ENCODE results near the gene CCDC102B.

DNA sequence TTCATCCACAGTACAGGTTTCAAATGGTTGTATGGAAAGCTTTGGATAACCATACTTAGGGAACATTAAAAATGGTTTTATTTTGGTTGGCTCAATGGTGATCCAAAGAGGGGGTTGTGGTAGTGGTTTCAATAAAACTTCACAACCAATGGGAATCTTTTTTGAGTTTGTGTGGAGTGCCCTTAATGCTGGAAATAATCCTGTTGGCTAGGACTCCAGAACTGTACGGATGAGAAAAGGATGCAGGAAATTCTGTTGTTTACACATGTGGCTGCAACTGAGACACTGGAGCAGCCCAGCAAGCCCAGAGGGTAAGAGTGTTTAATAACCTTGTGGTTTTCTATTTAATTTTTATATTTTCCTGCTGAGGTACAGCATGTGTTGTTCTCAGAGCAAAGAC lies at the start of gene CCDC102B:
- TF ChIP-seq, protein P1, sequence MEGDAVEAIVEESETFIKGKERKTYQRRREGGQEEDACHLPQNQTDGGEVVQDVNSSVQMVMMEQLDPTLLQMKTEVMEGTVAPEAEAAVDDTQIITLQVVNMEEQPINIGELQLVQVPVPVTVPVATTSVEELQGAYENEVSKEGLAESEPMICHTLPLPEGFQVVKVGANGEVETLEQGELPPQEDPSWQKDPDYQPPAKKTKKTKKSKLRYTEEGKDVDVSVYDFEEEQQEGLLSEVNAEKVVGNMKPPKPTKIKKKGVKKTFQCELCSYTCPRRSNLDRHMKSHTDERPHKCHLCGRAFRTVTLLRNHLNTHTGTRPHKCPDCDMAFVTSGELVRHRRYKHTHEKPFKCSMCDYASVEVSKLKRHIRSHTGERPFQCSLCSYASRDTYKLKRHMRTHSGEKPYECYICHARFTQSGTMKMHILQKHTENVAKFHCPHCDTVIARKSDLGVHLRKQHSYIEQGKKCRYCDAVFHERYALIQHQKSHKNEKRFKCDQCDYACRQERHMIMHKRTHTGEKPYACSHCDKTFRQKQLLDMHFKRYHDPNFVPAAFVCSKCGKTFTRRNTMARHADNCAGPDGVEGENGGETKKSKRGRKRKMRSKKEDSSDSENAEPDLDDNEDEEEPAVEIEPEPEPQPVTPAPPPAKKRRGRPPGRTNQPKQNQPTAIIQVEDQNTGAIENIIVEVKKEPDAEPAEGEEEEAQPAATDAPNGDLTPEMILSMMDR (IDR thresholded peaks at IDR 0.05): no peak
- TF ChIP-seq POLR2A (IDR thresholded peaks at IDR 0.05): no peak
